HG03442 (cell line): ENCODE results near the gene TMEM108.
"Not testable (repeated sequence)": the region's sequence is repeated elsewhere in the genome, so short reads cannot be mapped to it uniquely, and the experiment has no call there.

Experiments
- ATAC-seq: cut with Tn5 transposase; IDR thresholded peaks from one replicate; pipeline ENCODE4 v1.9.1; 2021; ENCODE audit warnings: mild to moderate bottlenecking, moderate library complexity; ENCODE audit not compliant: unreplicated experiment

Gene TMEM108

GRCh38 chr3:133038089-133038730 is at the start of gene TMEM108:
TMEM108 (plus strand) TSS chr3:133038391.
- ATAC-seq = peak; percentile 39

DNA sequence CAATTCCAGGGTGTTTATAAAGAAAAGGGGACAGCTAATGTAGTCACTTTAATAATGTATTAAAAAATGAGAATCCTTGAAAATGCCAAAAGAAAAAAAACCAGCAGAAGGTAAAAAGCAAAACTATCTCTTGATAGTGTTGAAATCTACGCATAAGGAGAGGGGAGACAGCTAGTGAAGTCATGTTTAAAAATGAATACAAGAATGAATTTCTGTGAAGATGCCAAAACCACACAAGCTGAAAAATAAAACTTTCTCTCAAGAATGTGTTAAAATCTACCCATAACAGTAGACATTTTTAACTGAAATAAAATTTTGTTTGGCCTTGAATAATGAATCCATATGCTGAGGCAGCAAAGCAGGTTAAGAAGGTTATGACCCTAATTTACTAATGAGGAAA is 42.2 kb upstream of the TMEM108 start:
- no peak for ATAC-seq

DNA sequence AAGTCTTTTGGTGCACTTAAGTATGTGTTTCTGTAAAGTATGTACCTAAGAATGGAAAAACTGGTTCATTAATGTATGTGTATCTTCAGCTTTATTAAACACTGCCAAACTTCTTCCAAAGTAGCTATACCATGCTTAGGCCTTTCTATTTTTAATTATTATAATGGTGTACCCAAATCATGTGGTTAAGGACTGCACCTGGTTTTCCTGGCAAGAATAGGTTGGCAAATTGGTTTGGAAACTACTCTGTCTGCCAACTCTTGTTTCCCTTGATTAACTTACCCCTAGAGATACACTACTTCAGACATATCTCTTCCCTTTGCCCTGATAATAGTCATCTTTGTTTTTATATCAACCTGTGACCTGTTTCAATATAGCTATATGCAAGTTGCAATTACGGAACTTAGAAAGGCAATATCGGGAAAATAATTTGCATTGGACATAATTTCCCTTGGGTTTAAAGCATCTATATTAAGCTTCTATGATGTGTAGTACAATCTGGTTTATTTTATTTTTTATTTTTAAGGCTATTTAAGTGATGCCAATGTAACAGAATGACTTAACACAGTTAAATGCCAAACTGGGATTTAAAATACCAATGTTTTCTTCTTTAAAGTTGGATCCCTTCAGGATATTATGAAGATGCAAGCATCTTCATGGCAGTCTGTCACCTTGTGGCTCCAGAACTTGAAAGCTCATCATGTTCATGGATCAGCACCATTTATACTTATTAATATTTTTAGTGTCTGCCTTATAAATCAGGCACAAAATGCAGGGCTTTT is 40.6 kb upstream of the TMEM108 start:
- no peak for ATAC-seq

DNA sequence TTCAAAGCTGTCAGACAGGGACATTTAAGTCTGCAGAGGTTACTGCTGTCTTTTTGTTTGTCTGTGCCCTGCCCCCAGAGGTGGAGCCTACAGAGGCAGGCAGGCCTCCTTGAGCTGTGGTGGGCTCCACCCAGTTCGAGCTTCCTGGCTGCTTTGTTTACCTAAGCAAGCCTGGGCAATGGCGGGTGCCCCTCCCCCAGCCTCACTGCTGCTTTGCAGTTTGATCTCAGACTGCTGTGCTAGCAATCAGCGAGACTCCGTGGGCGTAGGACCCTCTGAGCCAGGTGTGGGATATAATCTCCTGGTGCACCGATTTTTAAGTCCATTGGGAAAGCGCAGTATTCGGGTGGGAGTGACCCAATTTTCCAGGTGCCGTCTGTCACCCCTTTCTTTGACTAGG is 33.2 kb upstream of the TMEM108 start:
- not testable (repeated sequence) for ATAC-seq

DNA sequence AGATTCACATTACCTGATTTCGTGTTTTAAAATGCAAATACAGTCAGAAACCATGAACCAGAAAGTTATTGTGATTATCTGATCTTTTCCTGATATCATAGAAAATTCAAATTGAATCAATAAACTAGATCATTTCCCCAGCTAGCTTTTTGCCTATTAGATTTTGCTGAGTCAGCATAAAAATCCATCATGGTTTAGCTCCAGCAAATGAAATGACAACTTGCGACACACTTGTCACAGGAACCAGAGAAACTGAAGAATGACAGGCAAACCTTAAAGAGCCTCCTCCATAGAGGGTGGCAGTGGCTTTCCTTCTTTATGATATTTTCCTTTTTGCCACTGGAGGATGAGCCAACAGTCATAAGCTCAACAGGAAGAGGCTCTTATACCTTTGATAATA is 30.6 kb upstream of the TMEM108 start:
- ATAC-seq = no peak

DNA sequence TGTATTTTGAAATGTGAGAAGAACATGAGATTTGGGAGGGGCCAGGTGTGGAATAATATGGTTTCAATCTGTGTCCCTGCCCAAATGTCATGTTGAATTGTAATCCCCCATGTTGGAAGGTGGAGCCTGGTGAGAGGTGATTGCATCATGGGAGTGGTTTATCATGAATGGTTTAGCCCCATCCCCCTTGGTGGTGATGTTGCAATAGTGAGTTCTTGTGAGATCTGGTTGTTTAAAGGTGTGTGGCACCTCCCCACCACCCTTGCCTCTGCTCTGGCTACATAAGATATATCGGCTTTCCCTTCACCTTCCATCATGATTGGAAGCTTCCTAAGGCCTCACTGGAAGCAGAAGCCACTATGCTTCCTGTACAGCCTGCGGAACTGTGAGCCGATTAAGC is 23.9 kb upstream of the TMEM108 start:
- ATAC-seq = no peak

GRCh38 chr3:133015573-133015972 is 22.6 kb upstream of the TMEM108 start:
- ATAC-seq = not testable (repeated sequence)

DNA sequence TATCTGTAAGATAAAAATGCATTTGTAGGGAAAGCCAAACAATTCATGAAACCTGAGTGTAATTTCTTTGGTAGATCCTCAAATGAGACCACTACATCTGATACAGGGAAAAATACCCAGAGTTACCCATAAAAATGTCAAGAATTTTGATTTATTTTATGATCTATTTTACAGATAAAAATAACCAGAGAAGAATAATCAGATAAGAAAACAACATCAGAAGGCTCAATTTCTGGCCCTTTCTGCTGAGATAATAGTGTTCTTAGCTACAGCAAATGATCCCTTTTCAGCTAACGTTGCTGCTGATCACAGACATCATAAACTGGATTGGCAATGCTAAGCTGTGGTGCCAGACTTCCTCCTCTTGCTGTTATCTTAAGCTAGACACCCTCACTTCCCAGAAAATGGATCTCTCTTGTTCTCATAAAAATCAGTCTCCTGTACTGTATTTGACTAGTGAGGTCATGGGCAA is 21.3 kb upstream of the TMEM108 start:
- ATAC-seq = no peak

DNA sequence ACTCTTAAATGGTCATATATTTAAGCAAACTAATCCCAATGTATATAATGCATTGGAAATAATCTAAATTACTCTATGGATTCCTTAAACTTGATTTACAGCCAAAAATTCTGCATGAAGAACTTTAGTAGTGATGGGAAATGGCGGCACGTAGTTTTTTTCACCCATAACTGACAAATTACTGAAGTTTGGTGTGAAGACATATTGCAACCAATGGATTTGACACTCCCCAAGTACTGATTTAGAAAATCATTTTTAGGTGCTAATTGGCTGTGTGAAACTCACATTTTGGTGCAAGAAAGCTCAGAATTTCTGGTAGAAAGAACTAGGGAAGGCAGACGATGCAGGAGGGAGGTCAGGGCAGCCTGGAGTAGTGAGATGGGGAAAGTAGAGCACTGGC is 19.3 kb upstream of the TMEM108 start:
- ATAC-seq = no peak

GRCh38 chr3:133021206-133021605 is 17.0 kb upstream of the TMEM108 start:
- no peak for ATAC-seq

DNA sequence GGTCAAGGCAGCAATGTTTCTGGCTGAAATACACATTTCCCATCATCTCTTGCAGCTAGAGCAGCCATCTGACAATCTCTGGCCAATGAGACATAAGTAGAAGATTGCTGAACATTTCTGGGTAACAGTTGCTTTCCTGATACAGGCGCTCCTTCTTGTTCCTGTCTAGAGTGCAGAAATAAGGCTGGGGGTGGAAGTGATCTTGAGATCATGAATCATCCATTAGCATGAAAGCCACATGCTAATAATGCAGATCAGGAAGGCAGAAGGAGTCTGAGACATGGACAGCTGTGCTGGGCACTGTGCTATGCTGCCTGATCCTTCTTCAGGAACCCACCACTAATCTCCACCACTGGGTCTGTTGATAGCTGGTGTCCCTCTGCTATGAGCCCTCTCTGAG is 14.8 kb upstream of the TMEM108 start:
- no peak for ATAC-seq

GRCh38 chr3:133025546-133025945 is 12.6 kb upstream of the TMEM108 start:
- no peak for ATAC-seq

DNA sequence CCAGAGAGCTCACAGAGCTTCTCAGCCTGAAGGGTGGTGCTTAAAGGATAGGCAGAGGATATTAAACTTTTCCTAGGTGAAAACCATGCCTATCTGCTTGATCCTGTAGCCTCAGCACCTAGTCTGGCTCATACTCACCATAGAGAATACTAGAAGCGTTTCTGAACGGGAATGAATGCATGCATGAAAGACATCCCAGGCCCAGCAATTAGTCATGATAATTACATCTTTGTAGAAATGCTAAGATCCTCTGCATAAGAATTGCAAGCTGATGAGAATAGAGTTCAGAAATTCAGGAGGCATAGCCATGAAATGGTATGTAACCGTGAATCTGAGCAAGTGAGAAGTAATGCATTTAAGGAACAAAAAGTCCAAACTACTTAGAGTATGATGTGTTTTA is 5.9 kb upstream of the TMEM108 start:
- no peak for ATAC-seq

DNA sequence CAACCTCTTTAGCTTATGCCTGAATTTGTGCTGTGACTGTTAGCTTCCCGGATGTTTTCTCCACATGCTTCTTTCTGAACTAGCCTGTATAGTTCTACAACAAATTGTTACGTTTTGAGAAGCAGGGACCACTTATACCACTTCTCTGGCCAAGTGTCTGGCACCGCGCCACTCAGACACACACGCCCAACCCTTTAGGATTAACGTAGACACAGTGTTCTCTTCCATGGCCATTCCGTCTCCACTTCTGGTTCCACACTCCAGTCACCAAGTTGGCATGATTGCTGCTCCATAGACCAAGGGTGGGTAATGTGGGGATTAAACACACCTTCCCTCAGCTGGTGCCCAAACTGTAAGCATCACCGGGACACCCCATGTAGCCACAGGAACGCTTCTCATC is 755 bp upstream of the TMEM108 start:
- no peak for ATAC-seq

GRCh38 chr3:133038731-133039375 is 662 bp downstream of the TMEM108 start:
- ATAC-seq = no peak

GRCh38 chr3:133040696-133041523 is 2.7 kb downstream of the TMEM108 start:
- no peak for ATAC-seq

DNA sequence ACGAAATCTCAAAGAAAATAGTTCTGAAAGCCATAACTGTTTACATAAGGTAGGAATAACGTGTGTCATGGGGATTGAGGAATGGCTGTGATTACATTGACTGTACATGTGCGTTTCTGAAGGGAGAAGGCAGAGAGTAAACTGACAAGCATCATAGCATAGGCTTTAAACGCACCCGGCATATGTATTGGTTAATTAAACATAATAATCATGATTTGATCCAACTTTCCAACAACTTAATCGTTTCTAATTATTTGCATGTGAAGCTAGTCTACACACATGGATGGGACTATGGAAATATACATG is 3.3 kb downstream of the TMEM108 start:
- ATAC-seq = no peak

DNA sequence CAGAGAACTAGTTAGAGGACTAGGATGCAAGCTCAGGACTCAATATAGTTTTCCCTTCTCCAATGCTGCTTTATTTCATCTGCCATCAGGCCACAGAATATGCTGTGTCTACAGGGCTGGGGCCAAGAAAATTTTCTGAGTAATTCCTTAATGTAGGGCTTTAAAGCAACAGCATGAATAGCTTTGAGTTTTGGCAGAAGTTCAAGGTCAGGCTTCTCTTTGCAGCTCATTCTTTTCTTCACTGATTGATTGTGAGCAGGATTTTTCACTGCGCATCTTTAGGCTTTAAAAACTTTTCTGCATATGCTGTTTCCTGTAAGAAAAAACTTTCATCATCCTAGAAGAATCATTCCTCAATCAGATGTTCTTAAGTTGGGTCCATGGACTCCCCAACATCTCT is 4.6 kb downstream of the TMEM108 start:
- no peak for ATAC-seq

DNA sequence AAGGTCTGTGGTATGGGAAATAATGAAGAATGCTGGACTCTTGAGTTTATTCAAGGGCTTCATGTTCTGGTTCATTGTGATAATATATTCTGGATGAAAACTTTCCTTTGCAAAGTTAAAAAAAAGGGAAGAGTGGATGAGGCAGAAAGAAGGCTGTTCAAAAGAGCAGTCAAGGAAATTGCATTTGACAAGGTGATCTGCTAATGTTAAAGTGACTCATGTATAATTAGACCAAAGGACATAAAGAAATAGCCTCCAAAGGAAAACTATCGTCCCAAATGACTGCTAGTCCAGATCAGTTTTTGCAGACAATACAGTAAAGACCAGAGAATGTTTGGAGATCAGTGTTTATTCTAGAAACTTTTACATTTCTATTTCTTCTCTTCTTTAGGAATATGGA is 9.8 kb downstream of the TMEM108 start:
- ATAC-seq = no peak

DNA sequence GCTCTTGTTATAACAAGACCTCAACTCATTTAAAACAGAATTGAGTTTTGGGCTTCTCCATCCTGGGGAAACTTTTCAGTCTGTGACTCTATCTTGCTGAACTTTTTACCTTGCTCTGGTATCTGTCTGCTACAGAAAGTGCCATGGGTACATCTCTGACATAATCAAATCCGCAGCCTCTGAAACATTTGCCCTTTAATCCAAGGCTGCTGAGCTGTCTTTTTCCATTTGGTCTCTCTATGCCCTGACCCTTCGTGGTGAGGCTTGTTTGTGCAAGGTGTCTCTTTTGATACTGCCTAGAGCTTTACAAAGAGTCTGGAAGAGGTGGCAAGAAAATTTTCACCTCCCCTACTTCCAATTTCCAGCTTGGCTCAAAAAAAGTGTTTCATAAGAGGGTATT is 11.3 kb downstream of the TMEM108 start:
- ATAC-seq = no peak

DNA sequence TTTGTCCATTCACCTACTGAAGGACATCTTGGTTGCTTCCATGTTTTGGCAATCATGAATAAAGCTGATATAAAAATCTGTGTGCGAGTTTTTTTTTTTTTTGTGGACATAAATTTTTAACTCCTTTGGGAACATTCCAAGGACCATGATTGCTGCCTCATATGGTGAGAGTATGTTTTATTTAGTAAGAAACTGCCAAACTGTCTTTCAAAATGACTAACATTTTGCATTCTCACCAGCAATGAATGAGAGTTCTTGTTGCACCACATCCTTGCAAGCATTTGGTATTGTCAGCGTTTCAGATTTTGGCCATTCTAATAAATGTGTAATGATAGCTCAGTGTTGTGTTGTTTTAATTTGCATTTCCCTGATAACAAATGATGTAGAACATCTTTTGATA is 12.7 kb downstream of the TMEM108 start:
- no peak for ATAC-seq
